B cell (primary cell): ENCODE data around the gene ADGRV1.

Experiments
- CTCF ChIP-seq: fragments of 200-600 bp; IDR thresholded peaks from one replicate; pipeline ENCODE4 v1.8.0; 2022; ENCODE audit warnings: antibody characterized with exemption, mild to moderate bottlenecking
- EZH2 ChIP-seq: IDR thresholded peaks from 2 replicates; pipeline ENCODE4 v1.6.1; 2012; ENCODE audit warnings: borderline replicate concordance, low read depth, mild to moderate bottlenecking, moderate library complexity, low read length; ENCODE audit not compliant: insufficient read depth, poor library complexity, severe bottlenecking

GRCh38 chr5:90866915-90867731, 308.5 kb downstream of the ADGRV1 start:
- TF ChIP-seq EZH2, result no peak
- TF ChIP-seq CTCF, result no peak
